ENCODE data around the gene SREBF1. TPM values are rescaled to one million over a fixed set of nuclear protein-coding genes. Genes with fewer than 3 reads are reported as not detected.

Gene SREBF1
- total RNA-seq, 1 donor from 2014 or later: 175 TPM

GRCh38 chr17:17778308-17779014 is 58.3 kb downstream of the SREBF1 start:
- Mint-ChIP-seq H3K4me1 (ENCODE audit: low read depth) (peaks cover 3% of the 10 kb centered on the region), H3K9me3 (no peaks in the 10 kb centered on the region), H3K36me3 (ENCODE audit: low read depth) (no peaks in the 10 kb centered on the region), H3K4me3 (ENCODE audit: low read depth) (no peak overlapping the region), H3K27ac (no peak overlapping the region), H3K27me3 (ENCODE audit: low read depth) (peaks cover 11% of the 10 kb centered on the region)
- no peak for DNase-seq (ENCODE audit: low spot score)
- intact Hi-C loops (cut with micrococcal nuclease): no loop called here

GRCh38 chr17:17776889-17777288 is 59.9 kb downstream of the SREBF1 start:
- no peak overlapping the region for H3K4me3 Mint-ChIP-seq (ENCODE audit: low read depth)
- H3K9me3 Mint-ChIP-seq: no peaks in the 10 kb centered on the region
- no peaks in the 10 kb centered on the region for H3K36me3 Mint-ChIP-seq (ENCODE audit: low read depth)
- no peak for DNase-seq (ENCODE audit: low spot score)
- intact Hi-C loops (cut with micrococcal nuclease): no loop called here
- no peak overlapping the region for H3K27ac Mint-ChIP-seq
- H3K4me1 Mint-ChIP-seq (ENCODE audit: low read depth): peaks cover 8% of the 10 kb centered on the region
- H3K27me3 Mint-ChIP-seq (ENCODE audit: low read depth): peaks cover 11% of the 10 kb centered on the region

- Mint-ChIP-seq H3K27ac (no peak overlapping the region), H3K4me1 (ENCODE audit: low read depth) (peaks cover 5% of the 10 kb centered on the region), H3K27me3 (ENCODE audit: low read depth) (no peaks in the 10 kb centered on the region), H3K4me3 (ENCODE audit: low read depth) (no peak overlapping the region), H3K9me3 (no peaks in the 10 kb centered on the region), H3K36me3 (ENCODE audit: low read depth) (no peaks in the 10 kb centered on the region)
- intact Hi-C loops (cut with micrococcal nuclease): no loop called here
- no peak for DNase-seq (ENCODE audit: low spot score)
Measured at GRCh38 chr17:17774009-17774881, 62.5 kb downstream of the SREBF1 start.

DNA sequence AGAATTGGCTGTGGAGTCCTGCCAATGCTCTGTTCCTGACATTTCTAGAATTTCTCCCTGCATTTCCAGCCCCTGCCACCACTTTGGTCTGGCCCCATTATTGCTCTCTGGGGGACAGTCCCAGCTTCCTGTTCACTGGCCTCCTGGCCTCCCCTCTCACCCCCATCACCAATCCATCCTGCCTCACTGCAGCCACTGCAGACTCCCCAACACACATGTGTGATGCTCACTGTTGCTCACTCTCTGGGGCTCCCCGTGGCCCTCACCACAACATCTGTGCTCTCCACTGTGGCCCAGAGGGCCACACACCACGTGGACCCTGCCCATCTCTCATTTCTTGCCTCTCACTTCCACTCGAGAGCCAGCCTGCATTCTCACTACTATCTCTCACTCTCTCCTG is 64.6 kb downstream of the SREBF1 start:
- Mint-ChIP-seq H3K36me3 (ENCODE audit: low read depth) (no peaks in the 10 kb centered on the region), H3K4me1 (ENCODE audit: low read depth) (peaks cover 5% of the 10 kb centered on the region), H3K4me3 (ENCODE audit: low read depth) (no peak overlapping the region), H3K9me3 (no peaks in the 10 kb centered on the region), H3K27me3 (ENCODE audit: low read depth) (no peaks in the 10 kb centered on the region), H3K27ac (no peak overlapping the region)
- intact Hi-C loops (cut with micrococcal nuclease): no loop called here
- DNase-seq (ENCODE audit: low spot score): no peak

DNA sequence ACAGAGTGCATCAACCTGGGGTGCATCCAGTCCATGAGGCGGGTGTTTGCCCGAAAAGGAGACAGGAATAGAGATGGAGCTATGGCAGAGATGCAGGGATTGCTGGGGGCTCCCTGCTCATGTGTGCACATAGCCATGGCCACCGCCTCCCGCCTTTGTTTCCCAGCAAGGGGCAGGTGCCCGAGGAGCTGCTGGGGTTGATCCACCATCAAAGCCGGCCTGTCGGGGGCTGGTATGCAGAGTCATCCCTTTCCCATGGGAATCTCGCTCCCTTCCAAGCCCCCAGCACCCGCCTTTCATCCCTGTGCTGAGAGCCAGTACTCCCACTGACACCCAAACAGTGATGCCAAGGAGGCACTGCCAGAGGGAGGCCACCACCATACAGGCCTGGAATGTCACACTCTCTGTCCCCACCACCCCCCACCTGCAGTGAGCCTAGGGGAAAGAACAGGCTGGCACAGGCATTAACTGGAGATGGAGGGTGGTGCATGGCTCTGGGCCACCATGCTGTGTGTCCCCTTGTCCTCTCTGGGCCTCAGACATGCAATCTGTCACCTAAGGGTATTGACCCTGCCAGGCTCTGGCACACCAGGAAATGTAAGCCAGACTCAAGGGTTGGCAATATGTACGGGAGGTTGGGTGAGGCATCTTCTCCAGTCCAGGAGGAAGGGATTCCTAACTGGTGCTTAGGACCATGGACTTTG is 65.1 kb downstream of the SREBF1 start:
- H3K4me1 Mint-ChIP-seq (ENCODE audit: low read depth): peaks cover 5% of the 10 kb centered on the region
- intact Hi-C loops (cut with micrococcal nuclease): no loop called here
- DNase-seq (ENCODE audit: low spot score): no peak
- H3K4me3 Mint-ChIP-seq (ENCODE audit: low read depth): no peak overlapping the region
- no peak overlapping the region for H3K27ac Mint-ChIP-seq
- H3K27me3 Mint-ChIP-seq (ENCODE audit: low read depth): no peaks in the 10 kb centered on the region
- H3K9me3 Mint-ChIP-seq: no peaks in the 10 kb centered on the region
- H3K36me3 Mint-ChIP-seq (ENCODE audit: low read depth): no peaks in the 10 kb centered on the region

DNA sequence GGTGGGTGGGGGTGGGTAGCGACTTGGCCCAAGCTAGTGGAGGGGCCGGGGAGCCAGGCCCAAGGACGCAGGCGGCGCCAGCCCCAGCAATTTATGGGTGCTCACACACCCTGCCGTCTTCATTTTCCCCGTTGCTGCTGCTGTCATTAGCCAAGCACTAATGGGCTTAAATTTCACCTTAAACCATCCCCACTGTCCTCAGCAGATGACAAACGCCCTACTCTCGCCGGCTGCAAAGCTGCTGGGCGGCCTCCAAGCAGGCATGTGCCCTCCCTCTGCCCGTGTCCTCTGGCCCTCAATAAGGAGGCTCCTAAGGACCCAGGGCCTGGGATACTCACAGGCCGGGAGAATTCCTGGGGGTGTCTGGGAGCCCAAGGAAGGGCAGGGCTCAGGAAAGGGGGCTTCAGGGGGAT is 66.1 kb downstream of the SREBF1 start:
- H3K36me3 Mint-ChIP-seq (ENCODE audit: low read depth): no peaks in the 10 kb centered on the region

GRCh38 chr17:17769869-17770631 is 66.7 kb downstream of the SREBF1 start:
- no peaks in the 10 kb centered on the region for H3K27me3 Mint-ChIP-seq (ENCODE audit: low read depth)
- H3K4me3 Mint-ChIP-seq (ENCODE audit: low read depth): no peak overlapping the region

More for the DNA sequence above, 66.1 kb downstream of the SREBF1 start:
- Mint-ChIP-seq H3K27ac (no peak overlapping the region), H3K4me1 (ENCODE audit: low read depth) (peaks cover 5% of the 10 kb centered on the region), H3K9me3 (no peaks in the 10 kb centered on the region), H3K4me3 (ENCODE audit: low read depth) (no peak overlapping the region), H3K27me3 (ENCODE audit: low read depth) (no peaks in the 10 kb centered on the region)
- intact Hi-C loops (cut with micrococcal nuclease): no loop called here
- DNase-seq (ENCODE audit: low spot score): no peak

DNA sequence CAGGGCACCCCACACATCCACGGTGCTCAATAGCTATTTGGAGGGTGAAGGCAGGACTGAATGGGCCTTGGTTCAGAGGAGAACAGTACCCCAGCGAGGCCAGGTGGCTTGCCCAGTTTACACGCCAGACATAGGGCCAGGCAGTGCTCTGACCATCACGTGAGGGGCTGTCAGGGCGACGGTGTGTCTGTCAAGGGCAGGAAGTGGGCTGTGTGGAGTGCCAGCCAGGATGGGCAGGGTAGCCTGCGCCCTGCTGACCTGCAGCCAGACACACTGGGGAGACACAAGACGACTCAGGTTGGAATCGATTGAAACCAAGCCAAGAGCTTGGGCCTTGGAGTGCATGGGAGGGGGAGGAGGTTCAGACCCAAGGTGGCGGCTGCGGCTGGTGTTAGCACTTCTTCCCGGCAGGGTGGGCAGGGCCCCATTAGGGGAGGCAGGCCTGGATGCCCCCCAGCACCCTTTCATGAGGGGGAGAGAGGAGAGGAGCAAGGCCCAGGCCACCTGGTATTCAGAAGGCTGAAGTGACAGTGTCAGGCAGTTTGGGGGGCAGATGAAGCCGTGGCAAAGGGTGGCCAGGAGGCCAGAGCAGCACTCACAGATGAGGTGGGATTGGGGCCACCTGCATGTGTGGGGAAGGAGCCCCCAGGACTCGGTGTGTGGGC is 68.2 kb downstream of the SREBF1 start:
- intact Hi-C loops (cut with micrococcal nuclease): no loop called here
- Mint-ChIP-seq H3K9me3 (no peaks in the 10 kb centered on the region), H3K27ac (no peak overlapping the region), H3K4me3 (ENCODE audit: low read depth) (no peak overlapping the region), H3K27me3 (ENCODE audit: low read depth) (no peaks in the 10 kb centered on the region), H3K4me1 (ENCODE audit: low read depth) (peaks cover 11% of the 10 kb centered on the region), H3K36me3 (ENCODE audit: low read depth) (peaks cover 2% of the 10 kb centered on the region)
- DNase-seq (ENCODE audit: low spot score): no peak

More at GRCh38 chr17:17769869-17770631, 66.7 kb downstream of the SREBF1 start:
- H3K27ac Mint-ChIP-seq: no peak overlapping the region
- H3K9me3 Mint-ChIP-seq: no peaks in the 10 kb centered on the region
- DNase-seq (ENCODE audit: low spot score): no peak
- peaks cover 5% of the 10 kb centered on the region for H3K4me1 Mint-ChIP-seq (ENCODE audit: low read depth)
- intact Hi-C loops (cut with micrococcal nuclease): no loop called here
- H3K36me3 Mint-ChIP-seq (ENCODE audit: low read depth): no peaks in the 10 kb centered on the region

GRCh38 chr17:17767887-17768418 is 68.8 kb downstream of the SREBF1 start:
- H3K4me3 Mint-ChIP-seq (ENCODE audit: low read depth): no peak overlapping the region
- intact Hi-C loops (cut with micrococcal nuclease): no loop called here
- no peaks in the 10 kb centered on the region for H3K27me3 Mint-ChIP-seq (ENCODE audit: low read depth)
- no peak overlapping the region for H3K27ac Mint-ChIP-seq
- no peaks in the 10 kb centered on the region for H3K9me3 Mint-ChIP-seq
- H3K4me1 Mint-ChIP-seq (ENCODE audit: low read depth): peaks cover 13% of the 10 kb centered on the region
- H3K36me3 Mint-ChIP-seq (ENCODE audit: low read depth): peaks cover 2% of the 10 kb centered on the region
- DNase-seq (ENCODE audit: low spot score): no peak

DNA sequence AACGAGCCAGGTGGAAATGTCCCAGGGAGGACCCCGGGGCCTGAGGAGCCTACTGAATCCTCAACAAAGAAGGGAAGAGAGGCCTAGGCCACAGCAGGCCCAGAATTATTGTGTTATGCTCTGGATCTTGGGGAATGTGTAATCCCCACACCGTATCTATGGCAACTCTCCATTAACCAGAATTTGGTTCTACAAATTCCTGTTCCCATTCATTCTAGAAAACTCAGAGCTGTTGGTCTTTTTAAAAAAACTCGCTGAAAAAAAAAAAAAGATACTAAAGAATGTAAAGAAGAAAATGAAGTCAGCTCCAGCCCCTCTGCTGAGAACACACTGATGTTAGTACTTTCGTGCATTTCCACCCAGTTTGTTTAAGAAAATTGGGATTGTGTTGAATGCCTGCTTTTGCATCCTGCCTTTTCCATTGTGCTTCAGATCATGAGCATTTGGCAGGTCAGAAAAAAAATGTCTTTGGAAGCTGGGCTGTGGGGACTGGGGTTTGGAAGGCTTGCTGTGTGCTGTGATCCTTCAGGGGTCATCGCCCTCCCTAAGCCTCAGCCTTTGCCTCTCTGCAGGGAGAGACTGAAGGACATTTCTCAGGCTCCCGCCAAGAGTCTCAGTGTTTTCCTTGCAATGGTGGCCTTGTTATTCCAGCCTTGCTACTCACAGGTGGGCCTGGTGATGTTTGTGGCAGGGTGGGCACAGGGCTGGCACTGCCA is 69.5 kb downstream of the SREBF1 start:
- H3K4me1 Mint-ChIP-seq (ENCODE audit: low read depth): peaks cover 9% of the 10 kb centered on the region
- DNase-seq (ENCODE audit: low spot score): no peak
- intact Hi-C loops (cut with micrococcal nuclease): no loop called here
- H3K36me3 Mint-ChIP-seq (ENCODE audit: low read depth): peaks cover 2% of the 10 kb centered on the region
- H3K27ac Mint-ChIP-seq: no peak overlapping the region
- H3K4me3 Mint-ChIP-seq (ENCODE audit: low read depth): no peak overlapping the region
- H3K27me3 Mint-ChIP-seq (ENCODE audit: low read depth): no peaks in the 10 kb centered on the region
- no peaks in the 10 kb centered on the region for H3K9me3 Mint-ChIP-seq

GRCh38 chr17:17766744-17767120 is 70.1 kb downstream of the SREBF1 start:
- no peak for DNase-seq (ENCODE audit: low spot score)
- Mint-ChIP-seq H3K27ac (no peak overlapping the region), H3K36me3 (ENCODE audit: low read depth) (peaks cover 2% of the 10 kb centered on the region), H3K9me3 (no peaks in the 10 kb centered on the region), H3K4me1 (ENCODE audit: low read depth) (peaks cover 8% of the 10 kb centered on the region), H3K4me3 (ENCODE audit: low read depth) (no peak overlapping the region), H3K27me3 (ENCODE audit: low read depth) (no peaks in the 10 kb centered on the region)
- intact Hi-C loops (cut with micrococcal nuclease): no loop called here
